Measurements from ENCODE around the gene TUBB.

TUBB gene

GRCh38 chr6:30769088-30769852 is 49.1 kb downstream of the TUBB start:
- in situ Hi-C loops (cut with MboI; ENCODE audit: low sequenced_read_pairs, unreplicated experiment) = no loop called here
- no peak for TF ChIP-seq CTCF (IDR thresholded peaks at IDR 0.05; ENCODE audit: borderline replicate concordance, control extremely low read depth, extremely low read depth, insufficient read depth, missing control alignments)
- DNase-seq (ENCODE audit: low spot score) = no peak

- TF ChIP-seq CTCF (IDR thresholded peaks at IDR 0.05; ENCODE audit: borderline replicate concordance, control extremely low read depth, extremely low read depth, insufficient read depth, missing control alignments) = no peak
- in situ Hi-C loops (cut with MboI; ENCODE audit: low sequenced_read_pairs, unreplicated experiment) = no loop called here
- no peak for DNase-seq (ENCODE audit: low spot score)
These were observed 49.8 kb downstream of the TUBB start for GRCh38 chr6:30769853-30770524.

- no peak for TF ChIP-seq CTCF (IDR thresholded peaks at IDR 0.05; ENCODE audit: borderline replicate concordance, control extremely low read depth, extremely low read depth, insufficient read depth, missing control alignments)
- in situ Hi-C loops (cut with MboI; ENCODE audit: low sequenced_read_pairs, unreplicated experiment) = no loop called here
These were observed 50.4 kb downstream of the TUBB start for GRCh38 chr6:30770592-30770991.

GRCh38 chr6:30774701-30775100 is 54.5 kb downstream of the TUBB start:
- in situ Hi-C loops (cut with MboI; ENCODE audit: low sequenced_read_pairs, unreplicated experiment) = no loop called here

More at GRCh38 chr6:30770592-30770991, 50.4 kb downstream of the TUBB start:
- DNase-seq (ENCODE audit: low spot score) = no peak

More at GRCh38 chr6:30774701-30775100, 54.5 kb downstream of the TUBB start:
- no peak for DNase-seq (ENCODE audit: low spot score)
- TF ChIP-seq CTCF (IDR thresholded peaks at IDR 0.05; ENCODE audit: borderline replicate concordance, control extremely low read depth, extremely low read depth, insufficient read depth, missing control alignments) = no peak
